PC-9 (cell line): ENCODE measurements around the gene ZNF394. TPM values are rescaled to one million over a fixed set of nuclear protein-coding genes. Genes with fewer than 3 reads are reported as not detected.

Source experiments
- BruUV-seq: library from RNA; stranded (reverse); fragments of 400-500 nt; replicated peaks from 2 replicates; lab custom pipeline; 2021; lab: Mats Ljungman, UMichigan
- CTCF ChIA-PET: fragments of 300-600 bp; sonication (Branson Sonifier 250); formaldehyde crosslinking; loops from one replicate; lab custom pipeline; 2022; ENCODE audit warnings: antibody characterized with exemption; lab: Charles Lee
- POLR2A ChIA-PET: fragments of 300-600 bp; sonication (Branson Sonifier 250); formaldehyde crosslinking; loops from one replicate; lab custom pipeline; 2022; ENCODE audit warnings: antibody characterized with exemption; ENCODE audit not compliant: unreplicated experiment; lab: Charles Lee
- DNase-seq, 2 experiments: peaks; one replicate each; pipeline versions ENCODE4 v3.0.0 to v3.0.0-alpha.2; 2015 to 2022; ENCODE audit warnings: mixed read lengths in 1 of 2
- H2AFZ ChIP-seq: fragments of 200-600 bp; sonication (generic); 2 replicates; pipeline ENCODE4 v1.8.1; 2017; ENCODE audit warnings: antibody characterized with exemption
- H3F3A ChIP-seq: fragments of 200-600 bp; sonication (generic); 2 replicates; pipeline ENCODE4 v1.8.1; 2017; ENCODE audit warnings: antibody characterized with exemption, mild to moderate bottlenecking, low read depth; ENCODE audit not compliant: insufficient read depth
- H3K27ac ChIP-seq: fragments of 200-600 bp; sonication (generic); 2 replicates; pipeline ENCODE4 v1.6.1; 2016; ENCODE audit warnings: mixed run types
- H3K27me3 ChIP-seq: fragments of 200-600 bp; sonication (generic); 2 replicates; pipeline ENCODE4 v1.6.1; 2016; ENCODE audit warnings: low read depth, mixed run types; ENCODE audit not compliant: insufficient read depth
- H3K36me3 ChIP-seq: fragments of 200-600 bp; sonication (generic); 2 replicates; pipeline ENCODE4 v1.6.1; 2016; ENCODE audit warnings: low read depth, mixed run types
- H3K4me1 ChIP-seq: fragments of 200-600 bp; sonication (generic); replicated peaks from 2 replicates; pipeline ENCODE4 v1.6.1; 2016; ENCODE audit warnings: mixed run types; ENCODE audit not compliant: insufficient read depth
- H3K4me2 ChIP-seq: fragments of 200-600 bp; sonication (generic); 2 replicates; pipeline ENCODE4 v1.6.1; 2017; ENCODE audit warnings: mixed run types
- H3K4me3 ChIP-seq: fragments of 200-600 bp; sonication (generic); 2 replicates; pipeline ENCODE4 v1.6.1; 2016; ENCODE audit warnings: mixed run types
- H3K79me2 ChIP-seq: fragments of 200-600 bp; sonication (generic); 2 replicates; pipeline ENCODE4 v1.6.1; 2017; ENCODE audit warnings: low read depth, mixed run types
- H3K9me2 ChIP-seq: fragments of 200-600 bp; sonication (generic); 2 replicates; pipeline ENCODE4 v1.8.1; 2017; ENCODE audit warnings: mild to moderate bottlenecking; ENCODE audit not compliant: insufficient read depth
- H3K9me3 ChIP-seq: fragments of 200-600 bp; sonication (generic); 2 replicates; pipeline ENCODE4 v1.8.1; 2016; ENCODE audit warnings: low read depth; ENCODE audit not compliant: insufficient read depth
- H4K20me1 ChIP-seq: fragments of 200-600 bp; sonication (generic); 2 replicates; pipeline ENCODE4 v1.8.1; 2017; ENCODE audit not compliant: insufficient read depth
- CTCF ChIP-seq: fragments of 200-600 bp; sonication (generic); conservative IDR thresholded peaks from 2 replicates; pipeline ENCODE4 v1.6.1; 2017; ENCODE audit warnings: mixed run types, antibody characterized with exemption, mild to moderate bottlenecking, moderate library complexity
- EZH2 ChIP-seq: fragments of 200-600 bp; sonication (generic); IDR thresholded peaks from 2 replicates; pipeline ENCODE4 v1.8.0; 2017; ENCODE audit warnings: antibody characterized with exemption, low read depth
- intact Hi-C: fragments of 100-400 bp; cut with micrococcal nuclease; formaldehyde crosslinking; loops from one replicate; pipeline ENCODE4 v1.10.0; 2022; ENCODE audit not compliant: unreplicated experiment
- total RNA-seq: library from RNA; stranded (reverse); gene quantifications from 2 replicates; pipeline ENCODE4 v1.2.3, GENCODE V29; 2021

Gene ZNF394
- total RNA-seq, 1 experiment from 2014 or later = 21.1 TPM

GRCh38 chr7:99543916-99544315 is 43.8 kb upstream of the ZNF394 start:
- DNase-seq = no peak
- no peaks in the 10 kb centered on the region for H3K4me1 ChIP-seq
- no TSS peak for BruUV-seq

GRCh38 chr7:99543081-99543671 is 43.1 kb upstream of the ZNF394 start:
- Histone ChIP-seq H4K20me1 (no peaks in the 10 kb centered on the region), H3K27ac (no peak overlapping the region), H3K36me3 (0 out of 2 replicates have a peak, but pooled peaks cover 4% of the 10 kb centered on the region), H3K9me2 (no peaks in the 10 kb centered on the region), H3K9me3 (peaks cover 12% of the 10 kb centered on the region), H3K4me3 (no peak overlapping the region), H3K79me2 (no peaks in the 10 kb centered on the region), H3K27me3 (no peaks in the 10 kb centered on the region), H2AFZ (no peak overlapping the region), H3K4me2 (no peak overlapping the region), H3K4me1 (no peaks in the 10 kb centered on the region), H3F3A (peaks cover 4% of the 10 kb centered on the region; the same call in 1 of the 2 replicates)
- ChIA-PET POLR2A (no interaction called here), CTCF (no interaction called here)
- intact Hi-C loops = no loop called here
- no peak for DNase-seq
- TF ChIP-seq CTCF (no peak), EZH2 (no peak)
- BruUV-seq = no TSS peak

More at GRCh38 chr7:99543916-99544315, 43.8 kb upstream of the ZNF394 start:
- Histone ChIP-seq H4K20me1 (no peaks in the 10 kb centered on the region), H3K9me3 (peaks cover 12% of the 10 kb centered on the region), H3K79me2 (no peaks in the 10 kb centered on the region; the same call in 1 of the 2 replicates), H2AFZ (no peak overlapping the region), H3K27me3 (no peaks in the 10 kb centered on the region), H3K9me2 (no peaks in the 10 kb centered on the region), H3K27ac (no peak overlapping the region), H3K4me2 (no peak overlapping the region), H3K36me3 (0 out of 2 replicates have a peak, but pooled peaks cover 4% of the 10 kb centered on the region), H3F3A (peaks cover 4% of the 10 kb centered on the region; the same call in 1 of the 2 replicates), H3K4me3 (no peak overlapping the region)
- ChIA-PET CTCF (no interaction called here), POLR2A (no interaction called here)
- TF ChIP-seq EZH2 (no peak), CTCF (no peak)
- intact Hi-C loops = no loop called here

GRCh38 chr7:99541212-99541611 is 41.1 kb upstream of the ZNF394 start:
- no peak for TF ChIP-seq EZH2
- TF ChIP-seq CTCF = no peak
- peaks cover 12% of the 10 kb centered on the region for H3K9me3 ChIP-seq
- no peaks in the 10 kb centered on the region for H3K9me2 ChIP-seq
- H3K27ac ChIP-seq = no peak overlapping the region
- DNase-seq = no peak
- H2AFZ ChIP-seq = no peak overlapping the region
- peaks cover 4% of the 10 kb centered on the region; the same call in 1 of the 2 replicates for H3F3A ChIP-seq
- no peaks in the 10 kb centered on the region for H3K27me3 ChIP-seq
- no TSS peak for BruUV-seq
- intact Hi-C loops = no loop called here
- CTCF ChIA-PET = no interaction called here
- H4K20me1 ChIP-seq = no peaks in the 10 kb centered on the region
- H3K36me3 ChIP-seq = no peaks in the 10 kb centered on the region
- H3K4me3 ChIP-seq = no peak overlapping the region
- no peaks in the 10 kb centered on the region for H3K79me2 ChIP-seq
- H3K4me2 ChIP-seq = no peak overlapping the region
- POLR2A ChIA-PET = no interaction called here
- no peaks in the 10 kb centered on the region for H3K4me1 ChIP-seq
